Endodermal cell (in vitro differentiated cells): ENCODE data around the gene DNM3. TPM values are rescaled to one million over a fixed set of nuclear protein-coding genes. Genes with fewer than 3 reads are reported as not detected.

Experiments
- DNase-seq: peaks from one replicate; pipeline ENCODE4 v3.0.0-alpha.2; 2017
- H3K27ac ChIP-seq: 2 replicates; pipeline ENCODE4 v1.5.1; 2013; ENCODE audit warnings: mild to moderate bottlenecking, low read depth, low read length, moderate library complexity
- H3K27me3 ChIP-seq: 2 replicates; pipeline ENCODE4 v1.6.1; 2013; ENCODE audit warnings: mild to moderate bottlenecking, low read length, moderate library complexity; ENCODE audit not compliant: insufficient read depth, control insufficient read depth, poor library complexity, severe bottlenecking
- H3K36me3 ChIP-seq: 2 replicates; pipeline ENCODE4 v1.7.0; 2013; ENCODE audit warnings: mild to moderate bottlenecking, low read length, moderate library complexity; ENCODE audit not compliant: control insufficient read depth, insufficient read depth
- H3K4me1 ChIP-seq: one replicate; pipeline ENCODE4 v1.7.0; 2013; ENCODE audit warnings: low read length; ENCODE audit not compliant: control insufficient read depth, insufficient read depth
- H3K4me3 ChIP-seq: 2 replicates; pipeline ENCODE4 v1.5.1; 2013; ENCODE audit warnings: mild to moderate bottlenecking, low read length, moderate library complexity
- H3K9ac ChIP-seq: 2 replicates; pipeline ENCODE4 v1.6.1; 2013; ENCODE audit warnings: mild to moderate bottlenecking, low read length, moderate library complexity; ENCODE audit not compliant: poor library complexity, severe bottlenecking; ENCODE audit errors: extremely low read depth
- H3K9me3 ChIP-seq: 2 replicates; pipeline ENCODE4 v1.6.1; 2013; ENCODE audit warnings: mild to moderate bottlenecking, low read length, moderate library complexity; ENCODE audit not compliant: control insufficient read depth
- H3K27ac Mint-ChIP-seq: 2 replicates; pipeline ENCODE4 v1.8.0; 2020; ENCODE audit warnings: mixed read lengths
- H3K27me3 Mint-ChIP-seq: 2 replicates; pipeline ENCODE4 v1.8.0; 2021; ENCODE audit warnings: mild to moderate bottlenecking, mixed read lengths; ENCODE audit not compliant: insufficient read depth
- H3K36me3 Mint-ChIP-seq: 2 replicates; pipeline ENCODE4 v1.8.0; 2020; ENCODE audit warnings: low read depth, mixed read lengths
- H3K4me1 Mint-ChIP-seq: 2 replicates; pipeline ENCODE4 v1.8.0; 2020; ENCODE audit warnings: mixed read lengths
- H3K4me3 Mint-ChIP-seq: 2 replicates; pipeline ENCODE4 v1.8.0; 2020; ENCODE audit warnings: mild to moderate bottlenecking, moderate library complexity, mixed read lengths
- H3K9me3 Mint-ChIP-seq: 2 replicates; pipeline ENCODE4 v1.8.0; 2020; ENCODE audit warnings: mild to moderate bottlenecking, mixed read lengths
- WGBS, 2 experiments: methylation state at CpG; one replicate each; pipeline versions ENCODE4 v1.1.5 to v1.1.7; 2013; ENCODE audit warnings: missing lambda C conversion rate in 2 of 2, mixed read lengths in 1 of 2; ENCODE audit not compliant: insufficient coverage in 1 of 2, insufficient read length in 1 of 2; 5-methylcytosine and 5-hydroxymethylcytosine counted together
- total RNA-seq, 2 donors: library from RNA; stranded (reverse); fragmentation: NEBNext Ultra II Directional in 1 of 2; extraction: Animal tissue kit (Norgen Biotek cat#: 25700) in 1 of 2; gene quantifications; 2 replicates in 1 of 2; 3 replicates in 1 of 2; pipeline ENCODE4 v1.2.1, GENCODE V29; 2021
- TF ChIP-seq, protein P1 (sequence below): fragments of 200-600 bp; sonication (generic); conservative IDR thresholded peaks from 2 replicates; pipeline ENCODE4 v1.5.0; 2021; ENCODE audit warnings: antibody characterized with exemption, mild to moderate bottlenecking

DNM3 gene
- total RNA-seq, 2 donors from 2014 or later, result 0.53 to 1.8 TPM

DNA sequence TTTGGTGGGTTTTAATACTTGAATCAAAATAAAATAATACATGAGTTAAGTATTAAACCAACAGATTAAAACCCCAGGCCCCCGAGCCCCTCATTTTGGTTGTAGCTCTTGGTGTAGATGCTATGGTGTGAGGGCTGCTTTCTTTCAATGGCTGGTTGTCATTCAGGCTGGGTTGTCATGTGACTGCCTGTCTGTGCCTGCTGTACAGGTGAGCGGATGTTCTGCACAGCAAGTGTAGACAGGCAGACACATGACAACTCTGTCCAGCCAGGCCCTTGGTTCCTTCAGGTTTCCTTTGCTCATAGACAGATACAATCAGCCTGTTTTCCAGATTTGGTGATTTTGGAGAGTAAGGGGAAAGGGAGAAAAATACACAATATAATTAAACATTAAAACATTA, 297.3 kb downstream of the DNM3 start:
- Histone ChIP-seq H3K9ac (no peak overlapping the region), H3K4me3 (no peak overlapping the region), H3K27ac (no peak overlapping the region), H3K27me3 (no peaks in the 10 kb centered on the region), H3K4me1 (peaks cover 2% of the 10 kb centered on the region), H3K36me3 (no peaks in the 10 kb centered on the region), H3K9me3 (no peaks in the 10 kb centered on the region)
- peaks cover 16% of the 10 kb centered on the region for H3K4me1 Mint-ChIP-seq
- H3K36me3 Mint-ChIP-seq, result no peaks in the 10 kb centered on the region
- DNase-seq, result no peak
- WGBS, 2 experiments, result 100% methylated on average over 2 of the region's 2 CpGs; no CpG with 5 or more reads in 1 of the 2 experiments
- TF ChIP-seq, protein P1, sequence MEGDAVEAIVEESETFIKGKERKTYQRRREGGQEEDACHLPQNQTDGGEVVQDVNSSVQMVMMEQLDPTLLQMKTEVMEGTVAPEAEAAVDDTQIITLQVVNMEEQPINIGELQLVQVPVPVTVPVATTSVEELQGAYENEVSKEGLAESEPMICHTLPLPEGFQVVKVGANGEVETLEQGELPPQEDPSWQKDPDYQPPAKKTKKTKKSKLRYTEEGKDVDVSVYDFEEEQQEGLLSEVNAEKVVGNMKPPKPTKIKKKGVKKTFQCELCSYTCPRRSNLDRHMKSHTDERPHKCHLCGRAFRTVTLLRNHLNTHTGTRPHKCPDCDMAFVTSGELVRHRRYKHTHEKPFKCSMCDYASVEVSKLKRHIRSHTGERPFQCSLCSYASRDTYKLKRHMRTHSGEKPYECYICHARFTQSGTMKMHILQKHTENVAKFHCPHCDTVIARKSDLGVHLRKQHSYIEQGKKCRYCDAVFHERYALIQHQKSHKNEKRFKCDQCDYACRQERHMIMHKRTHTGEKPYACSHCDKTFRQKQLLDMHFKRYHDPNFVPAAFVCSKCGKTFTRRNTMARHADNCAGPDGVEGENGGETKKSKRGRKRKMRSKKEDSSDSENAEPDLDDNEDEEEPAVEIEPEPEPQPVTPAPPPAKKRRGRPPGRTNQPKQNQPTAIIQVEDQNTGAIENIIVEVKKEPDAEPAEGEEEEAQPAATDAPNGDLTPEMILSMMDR, result no peak
- no peaks in the 10 kb centered on the region for H3K27me3 Mint-ChIP-seq
- no peak overlapping the region for H3K27ac Mint-ChIP-seq
- peaks cover 5% of the 10 kb centered on the region for H3K9me3 Mint-ChIP-seq
- H3K4me3 Mint-ChIP-seq, result no peak overlapping the region

DNA sequence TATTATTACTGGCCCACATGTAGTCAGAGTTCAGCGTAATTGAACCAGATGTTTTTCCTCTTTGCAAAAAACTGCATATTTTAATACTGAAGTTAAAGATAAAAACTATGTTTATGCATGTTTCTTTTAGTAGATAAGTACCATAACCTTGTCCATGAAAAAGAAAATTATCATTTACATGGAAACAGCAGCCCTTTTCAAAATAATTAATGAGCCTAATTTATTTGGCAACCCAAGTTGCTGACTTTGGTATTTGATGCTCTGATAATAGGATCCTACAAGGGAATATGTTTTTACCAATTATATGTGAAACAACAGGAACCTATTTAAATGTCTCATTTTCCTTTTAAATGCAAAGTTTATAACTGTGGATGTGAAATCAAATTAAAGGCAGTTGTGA, 297.9 kb downstream of the DNM3 start:
- no peak overlapping the region for H3K27ac Mint-ChIP-seq
- H3K36me3 Mint-ChIP-seq, result no peaks in the 10 kb centered on the region
- no peaks in the 10 kb centered on the region for H3K36me3 ChIP-seq
- H3K4me3 ChIP-seq, result no peak overlapping the region
- H3K9me3 ChIP-seq, result no peaks in the 10 kb centered on the region
- no peak overlapping the region for H3K9ac ChIP-seq
- TF ChIP-seq, protein P1, result no peak
- peaks cover 4% of the 10 kb centered on the region for H3K4me1 ChIP-seq
- whole genome bisulfite sequencing, 2 experiments, result 100% methylated on average over 1 of the region's 1 CpG; no CpG with 5 or more reads in 1 of the 2 experiments
- no peak overlapping the region for H3K27ac ChIP-seq
- DNase-seq, result no peak
- H3K27me3 ChIP-seq, result no peaks in the 10 kb centered on the region
- H3K27me3 Mint-ChIP-seq, result no peaks in the 10 kb centered on the region
- no peak overlapping the region for H3K4me3 Mint-ChIP-seq
- peaks cover 18% of the 10 kb centered on the region for H3K4me1 Mint-ChIP-seq
- peaks cover 5% of the 10 kb centered on the region for H3K9me3 Mint-ChIP-seq

DNA sequence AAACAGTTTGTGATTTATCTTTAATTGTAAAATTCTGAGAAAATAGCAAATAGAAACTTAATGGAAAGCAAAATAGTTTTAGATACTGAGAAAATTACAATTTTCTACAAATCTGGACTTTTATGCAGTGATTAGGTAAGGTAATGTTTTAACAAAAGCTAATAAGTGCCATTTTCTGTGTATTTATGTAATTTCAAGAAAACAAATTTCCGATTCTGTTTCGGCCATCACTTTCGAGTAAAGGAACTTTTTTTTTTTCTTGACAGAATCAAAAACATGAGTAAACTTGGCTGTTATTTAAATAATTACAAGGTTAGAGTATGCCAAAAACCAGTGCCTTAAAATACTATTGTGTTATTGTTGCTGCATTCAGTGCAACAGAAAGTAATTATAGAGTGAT, 298.8 kb downstream of the DNM3 start:
- H3K9ac ChIP-seq, result no peak overlapping the region
- no peak overlapping the region for H3K4me3 ChIP-seq
- no peak overlapping the region for H3K27ac Mint-ChIP-seq
- H3K27me3 Mint-ChIP-seq, result no peaks in the 10 kb centered on the region
- H3K36me3 ChIP-seq, result no peaks in the 10 kb centered on the region
- no peaks in the 10 kb centered on the region for H3K27me3 ChIP-seq
- TF ChIP-seq, protein P1, result no peak
- peaks cover 12% of the 10 kb centered on the region for H3K4me1 Mint-ChIP-seq
- H3K4me1 ChIP-seq, result peaks cover 4% of the 10 kb centered on the region
- no peak for DNase-seq
- no peaks in the 10 kb centered on the region for H3K9me3 ChIP-seq
- WGBS, 2 experiments, result 95% methylated on average over 3 of the region's 3 CpGs; no CpG with 5 or more reads in 1 of the 2 experiments
- H3K36me3 Mint-ChIP-seq, result no peaks in the 10 kb centered on the region
- no peak overlapping the region for H3K27ac ChIP-seq
- peaks cover under 1% of the 10 kb centered on the region for H3K9me3 Mint-ChIP-seq
- no peak overlapping the region for H3K4me3 Mint-ChIP-seq
